H1 (cell line): Measurements from ENCODE around the gene CARM1. TPM values are rescaled to one million over a fixed set of nuclear protein-coding genes. Genes with fewer than 3 reads are reported as not detected.
A peak's percentile ranks its signal among the peaks of the same experiment; 100 is the strongest.

Source experiments
- CTCF ChIA-PET: fragments of 300-600 bp; sonication (Branson Sonifier 250); formaldehyde crosslinking; loops from one replicate; lab custom pipeline; 2021; ENCODE audit not compliant: partially characterized antibody; lab: Charles Lee
- POLR2A ChIA-PET: fragments of 300-600 bp; sonication (Branson Sonifier 250); formaldehyde crosslinking; loops from one replicate; lab custom pipeline; 2021; ENCODE audit warnings: inconsistent platforms; ENCODE audit not compliant: partially characterized antibody; lab: Charles Lee
- DNase-seq, 2 experiments: peaks; one replicate each; pipeline versions ENCODE4 v3.0.0 to v3.0.0-alpha.2; 2010 to 2022; ENCODE audit warnings: low spot score in 2 of 2, low read depth in 1 of 2, mixed read lengths in 1 of 2
- FAIRE-seq: peaks from 2 replicates; lab custom pipeline; 2011; peaks lifted over from hg19 to GRCh38; lab: Jason Lieb, UNC
- H2AFZ ChIP-seq: 2 replicates; pipeline ENCODE4 v1.8.1; 2012; ENCODE audit warnings: low read length, inconsistent platforms
- H2AK5ac ChIP-seq: 2 replicates; pipeline ENCODE4 v1.6.1; 2013; ENCODE audit warnings: low read depth, low read length
- H2BK120ac ChIP-seq: replicated peaks from 2 replicates; pipeline ENCODE3; 2013; ENCODE audit warnings: low read depth, low read length, inconsistent platforms
- H2BK12ac ChIP-seq: 2 replicates; pipeline ENCODE4 v1.6.1; 2013; ENCODE audit warnings: low read depth, low read length
- H2BK15ac ChIP-seq: 2 replicates; pipeline ENCODE4 v1.6.1; 2013; ENCODE audit warnings: low read length
- H2BK20ac ChIP-seq: 2 replicates; pipeline ENCODE4 v1.6.1; 2013; ENCODE audit warnings: low read length
- H2BK5ac ChIP-seq: 2 replicates; pipeline ENCODE4 v1.6.1; 2013; ENCODE audit warnings: low read depth, low read length
- H3K14ac ChIP-seq: 2 replicates; pipeline ENCODE4 v1.6.1; 2013; ENCODE audit warnings: inconsistent platforms; ENCODE audit not compliant: insufficient read length
- H3K18ac ChIP-seq: 2 replicates; pipeline ENCODE4 v1.6.1; 2013; ENCODE audit warnings: low read length; ENCODE audit errors: extremely low read depth
- H3K23ac ChIP-seq: 2 replicates; pipeline ENCODE4 v1.6.1; 2013; ENCODE audit warnings: inconsistent platforms; ENCODE audit not compliant: insufficient read length
- H3K23me2 ChIP-seq: 2 replicates; pipeline ENCODE4 v1.6.1; 2013; ENCODE audit warnings: low read depth, low read length
- H3K27ac ChIP-seq: 2 replicates; pipeline ENCODE4 v1.6.1; 2011; ENCODE audit warnings: low read depth, low read length, inconsistent platforms
- H3K27me3 ChIP-seq, 4 experiments: replicated peaks in 1 of 4; 1 replicate in 1 of 4; 2 replicates in 3 of 4; pipeline versions ENCODE4 v1.6.1 to v1.8.1; 2011 to 2013; ENCODE audit warnings: low read length in 3 of 4, mild to moderate bottlenecking in 3 of 4, inconsistent platforms in 2 of 4, mixed read lengths in 2 of 4, moderate library complexity in 1 of 4; ENCODE audit not compliant: control insufficient read depth in 3 of 4, insufficient read depth in 3 of 4; ENCODE audit errors: extremely low read depth in 1 of 4
- H3K36me3 ChIP-seq, 4 experiments: 2 replicates each; pipeline versions ENCODE4 v1.6.1 to v1.8.1; 2011 to 2013; ENCODE audit warnings: mild to moderate bottlenecking in 4 of 4, low read length in 3 of 4, moderate library complexity in 2 of 4, control low read depth in 1 of 4, inconsistent platforms in 1 of 4; ENCODE audit not compliant: insufficient read depth in 4 of 4, control insufficient read depth in 2 of 4
- H3K4ac ChIP-seq: replicated peaks from 2 replicates; pipeline ENCODE3; 2013; ENCODE audit warnings: low read length, low read depth, mixed read lengths, inconsistent platforms; ENCODE audit not compliant: insufficient read length
- H3K4me1 ChIP-seq, 4 experiments: replicated peaks in 1 of 4; 1 replicate in 1 of 4; 2 replicates in 3 of 4; pipeline versions ENCODE4 v1.6.1 to v1.8.1; 2011 to 2013; ENCODE audit warnings: low read length in 3 of 4, inconsistent platforms in 2 of 4, mixed read lengths in 1 of 4; ENCODE audit not compliant: insufficient read depth in 4 of 4, control insufficient read depth in 3 of 4
- H3K4me2 ChIP-seq, 2 experiments: 2 replicates each; pipeline versions ENCODE4 v1.6.1 to v1.8.1; 2011 to 2013; ENCODE audit warnings: low read depth in 2 of 2, low read length in 2 of 2, control low read depth in 1 of 2, inconsistent platforms in 1 of 2, mild to moderate bottlenecking in 1 of 2; ENCODE audit not compliant: insufficient read depth in 1 of 2
- H3K4me3 ChIP-seq, 4 experiments: fragments of 200-600, 300-600 bp in 1 of 4; sonication (generic), shearing (Covaris generic), sonication (Bioruptor Twin) in 1 of 4; 2 replicates each; pipeline versions ENCODE4 v1.5.1 to v1.8.1; 2011 to 2016; ENCODE audit warnings: low read length in 4 of 4, low read depth in 3 of 4, control low read depth in 2 of 4, inconsistent platforms in 2 of 4, mild to moderate bottlenecking in 2 of 4, mixed read lengths in 1 of 4, moderate library complexity in 1 of 4; ENCODE audit not compliant: insufficient read depth in 2 of 4; ENCODE audit errors: extremely low read depth in 1 of 4
- H3K56ac ChIP-seq: replicated peaks from 2 replicates; pipeline ENCODE3; 2013; ENCODE audit warnings: low read depth, mild to moderate bottlenecking, mixed read lengths, low read length, inconsistent platforms; ENCODE audit not compliant: insufficient read length
- H3K79me1 ChIP-seq: 2 replicates; pipeline ENCODE4 v1.6.1; 2013; ENCODE audit warnings: low read depth, low read length, control low read depth
- H3K79me2 ChIP-seq, 2 experiments: 2 replicates each; pipeline versions ENCODE4 v1.6.1 to v1.8.1; 2012 to 2013; ENCODE audit warnings: low read length in 2 of 2, mild to moderate bottlenecking in 2 of 2, inconsistent platforms in 1 of 2; ENCODE audit not compliant: insufficient read depth in 2 of 2, control insufficient read depth in 1 of 2
- H3K9ac ChIP-seq, 4 experiments: replicated peaks in 1 of 4; 1 replicate in 1 of 4; 2 replicates in 3 of 4; pipeline versions ENCODE4 v1.6.1 to v1.8.1; 2011 to 2013; ENCODE audit warnings: low read depth in 3 of 4, low read length in 3 of 4, control low read depth in 2 of 4, mild to moderate bottlenecking in 2 of 4, moderate library complexity in 2 of 4, inconsistent platforms in 1 of 4; ENCODE audit errors: extremely low read depth in 1 of 4
- H3K9me3 ChIP-seq, 2 experiments: 2 replicates each; pipeline versions ENCODE4 v1.6.1 to v1.8.1; 2012 to 2013; ENCODE audit warnings: mild to moderate bottlenecking in 2 of 2, moderate library complexity in 2 of 2, control low read depth in 1 of 2, inconsistent platforms in 1 of 2, low read depth in 1 of 2, low read length in 1 of 2, mixed read lengths in 1 of 2; ENCODE audit not compliant: insufficient read depth in 2 of 2
- H4K20me1 ChIP-seq, 2 experiments: replicated peaks in 1 of 2; 2 replicates each; pipeline versions ENCODE3 to v1.8.1; 2011 to 2013; ENCODE audit warnings: inconsistent platforms in 2 of 2, low read length in 2 of 2, mild to moderate bottlenecking in 1 of 2; ENCODE audit not compliant: insufficient read depth in 2 of 2, control insufficient read depth in 1 of 2
- H4K5ac ChIP-seq: 2 replicates; pipeline ENCODE4 v1.6.1; 2013; ENCODE audit warnings: low read length, low read depth, mixed read lengths, inconsistent platforms; ENCODE audit not compliant: insufficient read length
- H4K8ac ChIP-seq: 2 replicates; pipeline ENCODE4 v1.8.0; 2013; ENCODE audit warnings: mild to moderate bottlenecking, moderate library complexity, low read length, inconsistent platforms; ENCODE audit not compliant: insufficient read depth; ENCODE audit errors: extremely low read depth
- H4K91ac ChIP-seq: replicated peaks from 2 replicates; pipeline ENCODE3; 2013; ENCODE audit warnings: low read length, mixed read lengths, inconsistent platforms; ENCODE audit not compliant: insufficient read length
- BCL11A ChIP-seq, 2 experiments: IDR thresholded peaks; one replicate each; pipeline ENCODE4 v1.6.1; 2011; ENCODE audit warnings: low read depth in 2 of 2, low read length in 2 of 2, mild to moderate bottlenecking in 2 of 2
- CREB1 ChIP-seq: IDR thresholded peaks from 2 replicates; pipeline ENCODE4 v1.6.1; 2012; ENCODE audit warnings: inconsistent platforms
- RNF2 ChIP-seq: fragments of 200-900, 300-1000 bp; sonication (generic); IDR thresholded peaks from 2 replicates; pipeline ENCODE4 v1.7.1; 2016; ENCODE audit warnings: borderline replicate concordance, low read depth, mild to moderate bottlenecking, antibody characterized with exemption, low read length; ENCODE audit not compliant: poor library complexity, severe bottlenecking; ENCODE audit errors: missing control alignments
- SIRT6 ChIP-seq: IDR thresholded peaks from one replicate; pipeline ENCODE4 v1.7.1; 2012; ENCODE audit warnings: low read length, inconsistent platforms
- SP2 ChIP-seq: IDR thresholded peaks from 2 replicates; pipeline ENCODE4 v1.6.1; 2012; ENCODE audit warnings: mild to moderate bottlenecking, low read length, inconsistent platforms
- WGBS, 2 experiments: shearing (Covaris generic) in 1 of 2; methylation state at CpG; one replicate each; pipeline versions ENCODE4 v1.1.6 to v1.1.7; 2013 to 2015; ENCODE audit warnings: low lambda C conversion rate in 2 of 2, mixed read lengths in 2 of 2, inconsistent platforms in 1 of 2, low coverage in 1 of 2, missing lambda C conversion rate in 1 of 2; ENCODE audit not compliant: insufficient replicate concordance in 2 of 2, insufficient coverage in 1 of 2, insufficient read length in 1 of 2; ENCODE audit errors: extremely low coverage in 1 of 2, missing lambda C conversion rate in 1 of 2; 5-methylcytosine and 5-hydroxymethylcytosine counted together
- polyA plus RNA-seq, 7 experiments: library from polyadenylated mRNA; depleted of rRNA in 3 of 7; stranded (reverse) in 5 of 7; unstranded in 2 of 7; fragments of >200 nt in 5 of 7; fragments of 200-250 nt in 2 of 7; gene quantifications; 1 replicate in 5 of 7; 2 replicates in 1 of 7; 4 replicates in 1 of 7; pipeline versions ENCODE4 v1.2.1 to v1.2.3, GENCODE V29; 2011 to 2013; ENCODE audit warnings: missing spikeins in 2 of 7, mixed read lengths in 2 of 7
- total RNA-seq: library from RNA; stranded (reverse); fragmentation: NEBNext Ultra II Directional; extraction: Animal tissue kit (Norgen Biotek cat#: 25700); gene quantifications from 2 replicates; pipeline ENCODE4 v1.2.1, GENCODE V29; 2021

CARM1 gene
- total and polyA plus RNA-seq, 2 of the 8 experiments (the other 6 are each of a cell fraction or from before 2014, with no cell fraction given), result 134 to 164 TPM

DNA sequence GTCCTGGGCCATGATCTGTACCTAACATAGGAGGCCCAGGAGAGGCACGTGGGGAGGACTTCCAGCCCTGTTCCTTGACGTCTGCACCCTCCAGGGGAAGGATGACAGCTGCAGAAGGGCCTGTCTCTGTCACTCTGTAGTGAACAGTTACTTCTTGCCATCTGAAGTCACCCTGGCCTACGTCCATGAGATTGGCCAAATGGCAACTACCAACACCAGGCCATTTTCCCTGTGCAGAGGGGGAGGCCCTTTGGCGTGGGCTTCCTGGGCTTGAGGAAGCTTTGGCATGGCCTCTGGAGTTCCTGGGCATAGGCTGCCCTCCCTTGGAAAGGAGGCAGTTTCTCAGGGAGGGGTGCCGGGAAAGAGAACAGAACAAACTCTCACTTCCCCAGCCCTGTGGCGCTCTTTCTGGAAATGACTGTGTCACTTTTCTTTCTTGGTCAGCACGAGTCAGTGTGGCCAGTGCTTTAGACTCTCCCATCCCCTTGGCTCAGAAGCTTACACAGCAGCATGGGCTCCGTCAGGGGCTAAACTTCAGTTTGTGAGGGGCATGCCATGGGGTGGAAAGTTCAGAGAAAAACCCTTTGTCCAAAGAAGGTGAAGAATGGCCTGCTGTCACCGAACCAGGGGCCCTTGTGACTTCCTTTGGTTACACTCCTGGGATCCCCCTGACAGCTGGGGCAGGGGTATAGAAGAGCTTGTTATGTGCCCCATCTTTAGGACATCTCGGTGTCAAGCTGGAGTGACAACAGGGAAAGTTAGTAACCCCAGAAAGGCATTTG, 5.3 kb downstream of the CARM1 start:
- Histone ChIP-seq H3K56ac (no peak overlapping the region), H4K91ac (no peak overlapping the region), H3K14ac (no peak overlapping the region), H3K4me1 (peaks cover 11 to 31% (median 18%) of the 10 kb centered on the region in 4 experiments), H3K4me3 (no peak overlapping the region), H2BK5ac (peak overlapping the region; percentile 54; the same call in 1 of the 2 replicates), H3K79me2 (peaks cover 4 to 91% of the 10 kb centered on the region in 2 experiments; a peak in 3 of 4 replicates), H3K9me3 (no peaks in the 10 kb centered on the region), H3K27me3 (no peaks in the 10 kb centered on the region), H2AFZ (no peak overlapping the region), H3K9ac (no peak overlapping the region; a peak in 1 of 7 replicates), H3K23me2 (peaks cover 5% of the 10 kb centered on the region; the same call in 1 of the 2 replicates), H3K18ac (no peak overlapping the region), H4K8ac (no peak overlapping the region), H2BK20ac (no peak overlapping the region), H3K4me2 (no peak overlapping the region), H3K36me3 (peaks cover 0 to 8% (median 0%) of the 10 kb centered on the region in 4 experiments; a peak in 2 of 8 replicates), H2BK120ac (no peak overlapping the region), H3K27ac (peak overlapping the region; percentile 58; the same call in 1 of the 2 replicates), H2AK5ac (no peak overlapping the region), H3K4ac (no peak overlapping the region), H3K79me1 (peaks cover 23% of the 10 kb centered on the region), H3K23ac (no peak overlapping the region), H2BK15ac (no peak overlapping the region), H4K5ac (no peak overlapping the region), H2BK12ac (no peak overlapping the region), H4K20me1 (peaks cover 0 to 3% of the 10 kb centered on the region in 2 experiments)
- 89% methylated on average over 10 of the region's 10 CpGs; no CpG with 5 or more reads in 1 of the 2 experiments for WGBS, 2 experiments
- CTCF ChIA-PET, result interaction anchor here (0.8 to 7.7 kb wide), 8 partner anchors 12 to 65 kb away, joined by 3 to 34 read pairs (median 4); no protein-coding TSS in a partner anchor
- FAIRE-seq (no peak), DNase-seq (no peak)
- POLR2A ChIA-PET, result interaction anchor here (0.9 to 6.4 kb wide), 2 partner anchors 13 to 51 kb away, joined by 3 to 72 read pairs; no protein-coding TSS in a partner anchor
- no peak for TF ChIP-seq SP2
- TF ChIP-seq BCL11A (IDR thresholded peaks at IDR 0.05; ENCODE audit: low read depth in 2 of 2, low read length in 2 of 2), result no peak
- no peak for TF ChIP-seq CREB1
- TF ChIP-seq RNF2, result no peak
- no peak for TF ChIP-seq SIRT6
